GM12891 (cell line): ENCODE data around the gene CCNL1. TPM values are rescaled to one million over a fixed set of nuclear protein-coding genes. Genes with fewer than 3 reads are reported as not detected.
A peak's percentile ranks its signal among the peaks of the same experiment; 100 is the strongest.
"Not testable (repeated sequence)": the region's sequence is repeated elsewhere in the genome, so short reads cannot be mapped to it uniquely, and the experiment has no call there.

Experiments used
- DNase-seq: peaks from one replicate; pipeline ENCODE4 v3.0.0; 2011; ENCODE audit warnings: low spot score; ENCODE audit not compliant: insufficient read length
- FAIRE-seq: peaks from 2 replicates; lab custom pipeline; 2011; peaks lifted over from hg19 to GRCh38; lab: Jason Lieb, UNC
- PAX5 ChIP-seq: IDR thresholded peaks from 2 replicates; pipeline ENCODE4 v1.6.1; 2011; ENCODE audit warnings: low read length, moderate library complexity, mild to moderate bottlenecking; ENCODE audit not compliant: insufficient read depth, severe bottlenecking
- POLR2A ChIP-seq: IDR thresholded peaks from 2 replicates; pipeline ENCODE4 v1.6.1; 2011; ENCODE audit warnings: low read depth, low read length, control low read depth
- POLR2AphosphoS5 ChIP-seq: IDR thresholded peaks from 2 replicates; pipeline ENCODE4 v1.6.1; 2011; ENCODE audit warnings: low read depth, low read length, control low read depth
- POU2F2 ChIP-seq: IDR thresholded peaks from 2 replicates; pipeline ENCODE4 v1.6.1; 2011; ENCODE audit warnings: low read depth, mild to moderate bottlenecking, control low read depth, low read length, moderate library complexity
- SPI1 ChIP-seq: IDR thresholded peaks from 2 replicates; pipeline ENCODE4 v1.6.1; 2011; ENCODE audit warnings: low read depth, low read length, control low read depth
- TAF1 ChIP-seq: IDR thresholded peaks from 2 replicates; pipeline ENCODE4 v1.6.1; 2011; ENCODE audit warnings: low read depth, low read length, control low read depth
- polyA plus RNA-seq: library from polyadenylated mRNA; unstranded; fragments of >200 nt; gene quantifications from one replicate; pipeline ENCODE4 v1.2.1, GENCODE V29; 2012; ENCODE audit warnings: low read depth, missing spikeins, inconsistent platforms; ENCODE audit not compliant: missing spikeins

CCNL1 gene
- polyA plus RNA-seq: 114 TPM

GRCh38 chr3:157159762-157160657 lies at the start of gene CCNL1:
Gene CCNL1 (minus strand): TSS chr3:157160147. CDS start chr3:157160094, 53 bp downstream.
- FAIRE-seq (peak; percentile 93), DNase-seq (peak; percentile 76)
- peak; percentile 84 for TF ChIP-seq PAX5
- peak; percentile 99 for TF ChIP-seq TAF1
- peak; percentile 97; the same call in 1 of the 2 replicates for TF ChIP-seq POU2F2
- TF ChIP-seq POLR2A: peak; percentile 99
- peak; percentile 99 for TF ChIP-seq POLR2AphosphoS5
- TF ChIP-seq SPI1: peak; percentile 30; the same call in 1 of the 2 replicates

- FAIRE-seq (no peak), DNase-seq (no peak)
- TF ChIP-seq POLR2AphosphoS5: no peak
- TF ChIP-seq SPI1: no peak
- TF ChIP-seq PAX5: no peak
- TF ChIP-seq TAF1: no peak
- no peak for TF ChIP-seq POLR2A
- TF ChIP-seq POU2F2: no peak
Measured at GRCh38 chr3:157204880-157205279, 44.9 kb upstream of the CCNL1 start.

GRCh38 chr3:157204431-157204830 lies 44.5 kb upstream of the CCNL1 start:
- no peak for DNase-seq
- no peak for FAIRE-seq
- TF ChIP-seq POLR2AphosphoS5: no peak

- DNase-seq (peak; percentile 20), FAIRE-seq (peak; percentile 74)
- TF ChIP-seq POU2F2: no peak
- TF ChIP-seq POLR2AphosphoS5: no peak
- TF ChIP-seq TAF1: no peak
- no peak for TF ChIP-seq POLR2A
- no peak for TF ChIP-seq SPI1
- no peak for TF ChIP-seq PAX5
Measured at GRCh38 chr3:157201648-157202278, 41.8 kb upstream of the CCNL1 start.

GRCh38 chr3:157199841-157200240 lies 39.9 kb upstream of the CCNL1 start:
- DNase-seq (no peak), FAIRE-seq (no peak)
- no peak for TF ChIP-seq POLR2A

- TF ChIP-seq POU2F2: no peak
- no peak for TF ChIP-seq POLR2A
- TF ChIP-seq TAF1: no peak
- no peak for TF ChIP-seq SPI1
- TF ChIP-seq POLR2AphosphoS5: no peak
- TF ChIP-seq PAX5: no peak
- no peak for FAIRE-seq
- DNase-seq: no peak
Measured at GRCh38 chr3:157195965-157196364, 36.0 kb upstream of the CCNL1 start.

GRCh38 chr3:157191149-157191548 lies 31.2 kb upstream of the CCNL1 start:
- FAIRE-seq, DNase-seq: not testable (repeated sequence)

- FAIRE-seq (no peak), DNase-seq (no peak)
- no peak for TF ChIP-seq POLR2A
- TF ChIP-seq TAF1: no peak
- TF ChIP-seq PAX5: no peak
- no peak for TF ChIP-seq POU2F2
Measured at GRCh38 chr3:157190380-157190872, 30.5 kb upstream of the CCNL1 start.

- DNase-seq (no peak), FAIRE-seq (no peak)
- TF ChIP-seq TAF1 (no peak), POLR2AphosphoS5 (no peak), POU2F2 (no peak), POLR2A (no peak), SPI1 (no peak), PAX5 (no peak)
Measured at GRCh38 chr3:157188391-157188790, 28.4 kb upstream of the CCNL1 start.

- TF ChIP-seq POLR2A: no peak
- no peak for TF ChIP-seq PAX5
- no peak for TF ChIP-seq POU2F2
- no peak for TF ChIP-seq POLR2AphosphoS5
- TF ChIP-seq SPI1: no peak
- TF ChIP-seq TAF1: no peak
- DNase-seq (no peak), FAIRE-seq (no peak)
Measured at GRCh38 chr3:157182879-157183278, 22.9 kb upstream of the CCNL1 start.
